ENCODE data around the gene GALNT9.

DNA sequence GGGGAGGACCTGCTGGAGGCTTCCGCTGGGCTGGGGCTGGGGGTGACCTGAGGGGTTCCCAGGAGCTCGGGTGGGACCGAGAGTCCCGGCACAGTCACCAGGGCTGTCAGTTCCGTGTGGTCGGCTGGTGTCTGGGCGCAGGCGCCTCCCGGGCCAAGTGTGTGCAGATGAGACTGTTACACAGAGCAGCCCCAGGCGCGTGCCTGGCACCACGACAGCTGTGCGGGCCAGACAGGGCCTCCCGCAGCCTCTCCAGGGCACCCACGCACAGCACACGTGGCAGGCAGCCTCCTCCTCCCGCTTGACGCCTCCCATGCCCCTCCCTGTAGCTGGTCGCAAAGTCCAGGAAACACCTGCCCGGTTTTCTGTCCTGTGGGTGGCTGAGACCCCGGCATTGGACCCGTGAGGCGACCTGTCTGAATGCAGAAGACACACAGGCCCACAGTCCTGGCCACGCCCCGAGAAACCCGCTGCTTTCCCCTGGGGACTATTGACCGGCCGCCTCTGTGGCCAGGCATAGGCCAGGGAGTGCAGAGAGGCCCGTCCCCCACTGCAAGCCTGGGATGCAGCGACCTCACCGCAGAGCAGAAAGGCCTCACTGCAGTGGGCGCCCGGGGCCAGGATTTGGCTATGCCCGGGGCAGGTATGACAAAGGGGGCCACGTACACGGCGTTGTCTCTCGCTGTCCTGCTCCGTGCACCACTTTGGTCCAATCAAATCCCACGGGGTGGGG, 12.1 kb upstream of the GALNT9 start:
- TF ChIP-seq, protein P1, sequence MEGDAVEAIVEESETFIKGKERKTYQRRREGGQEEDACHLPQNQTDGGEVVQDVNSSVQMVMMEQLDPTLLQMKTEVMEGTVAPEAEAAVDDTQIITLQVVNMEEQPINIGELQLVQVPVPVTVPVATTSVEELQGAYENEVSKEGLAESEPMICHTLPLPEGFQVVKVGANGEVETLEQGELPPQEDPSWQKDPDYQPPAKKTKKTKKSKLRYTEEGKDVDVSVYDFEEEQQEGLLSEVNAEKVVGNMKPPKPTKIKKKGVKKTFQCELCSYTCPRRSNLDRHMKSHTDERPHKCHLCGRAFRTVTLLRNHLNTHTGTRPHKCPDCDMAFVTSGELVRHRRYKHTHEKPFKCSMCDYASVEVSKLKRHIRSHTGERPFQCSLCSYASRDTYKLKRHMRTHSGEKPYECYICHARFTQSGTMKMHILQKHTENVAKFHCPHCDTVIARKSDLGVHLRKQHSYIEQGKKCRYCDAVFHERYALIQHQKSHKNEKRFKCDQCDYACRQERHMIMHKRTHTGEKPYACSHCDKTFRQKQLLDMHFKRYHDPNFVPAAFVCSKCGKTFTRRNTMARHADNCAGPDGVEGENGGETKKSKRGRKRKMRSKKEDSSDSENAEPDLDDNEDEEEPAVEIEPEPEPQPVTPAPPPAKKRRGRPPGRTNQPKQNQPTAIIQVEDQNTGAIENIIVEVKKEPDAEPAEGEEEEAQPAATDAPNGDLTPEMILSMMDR (IDR thresholded peaks at IDR 0.05): no peak
- TF ChIP-seq POLR2A (IDR thresholded peaks at IDR 0.05) (no peak), POLR2AphosphoS5 (IDR thresholded peaks at IDR 0.05) (no peak)

Measured in prostate gland (tissue), 2 donors.